HCT116 (cell line): Measurements from ENCODE around the gene HRH2. TPM values are rescaled to one million over a fixed set of nuclear protein-coding genes. Genes with fewer than 3 reads are reported as not detected.

Experiments
- ATAC-seq: fragments of 200-7000 bp; cut with Tn5 transposase; 2 replicates; pipeline ENCODE4 v1.9.1; 2020; ENCODE audit warnings: mild to moderate bottlenecking, moderate library complexity
- BruUV-seq: library from RNA; stranded (reverse); fragments of 400-500 nt; replicated peaks from 2 replicates; lab custom pipeline; 2021; lab: Mats Ljungman, UMichigan
- CTCF ChIA-PET: fragments of 300-600 bp; sonication (Branson Sonifier 250); formaldehyde crosslinking; loops from one replicate; lab custom pipeline; 2021; ENCODE audit warnings: antibody characterized with exemption; lab: Charles Lee
- POLR2A ChIA-PET: fragments of 300-600, 350-600 bp; sonication (Branson Sonifier 250); formaldehyde crosslinking; loops from one replicate; lab custom pipeline; 2021; ENCODE audit warnings: antibody characterized with exemption; lab: Charles Lee
- RAD21 ChIA-PET, 2 experiments: fragments of 300-600 bp; sonication (Branson Sonifier 250); formaldehyde crosslinking; loops; one replicate each; lab custom pipeline; 2023; ENCODE audit warnings: low total read pairs in 2 of 2; ENCODE audit not compliant: uncharacterized antibody in 2 of 2, unreplicated experiment in 2 of 2, low non-redundant PET in 1 of 2; lab: Charles Lee
- DNase-seq: peaks from one replicate; pipeline ENCODE4 v3.0.0-alpha.2; 2010; ENCODE audit warnings: low read depth, low spot score
- H2AFZ ChIP-seq: fragments of 200-600 bp; shearing (Covaris generic), sonication (generic); 2 replicates; pipeline ENCODE4 v1.6.1; 2017; ENCODE audit warnings: low read depth, mixed run types, mixed read lengths, antibody characterized with exemption, low read length; ENCODE audit not compliant: poor library complexity, severe bottlenecking
- H3K27ac ChIP-seq: 2 replicates; pipeline ENCODE4 v1.5.1; 2012; ENCODE audit warnings: low read depth, low read length
- H3K27me3 ChIP-seq: fragments of 200-600 bp; sonication (generic); 2 replicates; pipeline ENCODE4 v1.6.1; 2016; ENCODE audit warnings: mixed run types, low read length, mixed read lengths; ENCODE audit not compliant: insufficient read depth
- H3K36me3 ChIP-seq, 2 experiments: fragments of 200-500 bp in 1 of 2; fragments of 200-600 bp in 1 of 2; sonication (Bioruptor generic) in 1 of 2; sonication (generic) in 1 of 2; 2 replicates each; pipeline versions ENCODE4 v1.5.1 to v1.6.1; 2014 to 2016; ENCODE audit warnings: low read length in 2 of 2, inconsistent platforms in 1 of 2, mixed read lengths in 1 of 2, mixed run types in 1 of 2; ENCODE audit not compliant: insufficient read depth in 2 of 2, control insufficient read depth in 1 of 2
- H3K4me1 ChIP-seq, 2 experiments: fragments of 200-600 bp in 1 of 2; sonication (generic) in 1 of 2; 2 replicates each; pipeline versions ENCODE4 v1.5.1 to v1.6.1; 2012 to 2017; ENCODE audit warnings: low read length in 2 of 2, inconsistent platforms in 1 of 2, mild to moderate bottlenecking in 1 of 2, mixed read lengths in 1 of 2, mixed run types in 1 of 2, moderate library complexity in 1 of 2; ENCODE audit not compliant: insufficient read depth in 2 of 2, control insufficient read depth in 1 of 2
- H3K4me2 ChIP-seq: fragments of 200-600 bp; sonication (generic); 2 replicates; pipeline ENCODE4 v1.6.1; 2017; ENCODE audit warnings: mixed run types, low read length, mixed read lengths
- H3K4me3 ChIP-seq, 2 experiments: fragments of 200-600 bp in 1 of 2; sonication (generic) in 1 of 2; replicated peaks in 1 of 2; 2 replicates each; pipeline ENCODE4 v1.5.1; 2011 to 2016; ENCODE audit warnings: low read length in 2 of 2, control low read depth in 1 of 2, low read depth in 1 of 2, mild to moderate bottlenecking in 1 of 2, mixed read lengths in 1 of 2, mixed run types in 1 of 2
- H3K79me2 ChIP-seq: fragments of 200-600 bp; sonication (generic); 2 replicates; pipeline ENCODE4 v1.6.1; 2017; ENCODE audit warnings: mild to moderate bottlenecking, mixed run types, low read length, moderate library complexity, mixed read lengths; ENCODE audit not compliant: insufficient read depth
- H3K9ac ChIP-seq: fragments of 200-600 bp; sonication (generic); 2 replicates; pipeline ENCODE4 v1.6.1; 2016; ENCODE audit warnings: low read length, mixed read lengths
- H3K9me2 ChIP-seq: fragments of 200-600 bp; sonication (generic), shearing (Covaris generic); 2 replicates; pipeline ENCODE4 v1.6.1; 2017; ENCODE audit warnings: mixed run types, mild to moderate bottlenecking, moderate library complexity; ENCODE audit not compliant: insufficient read depth
- H3K9me3 ChIP-seq, 2 experiments: fragments of 200-500 bp in 1 of 2; fragments of 200-600 bp in 1 of 2; sonication (Bioruptor generic) in 1 of 2; sonication (generic) in 1 of 2; 2 replicates each; pipeline ENCODE4 v1.6.1; 2014 to 2017; ENCODE audit warnings: low read length in 2 of 2, mixed read lengths in 2 of 2, inconsistent platforms in 1 of 2, low read depth in 1 of 2, mild to moderate bottlenecking in 1 of 2, mixed run types in 1 of 2, moderate library complexity in 1 of 2; ENCODE audit not compliant: control insufficient read depth in 1 of 2, insufficient read depth in 1 of 2
- H4K20me1 ChIP-seq: fragments of 200-600 bp; sonication (generic), shearing (Covaris generic); 2 replicates; pipeline ENCODE4 v1.6.1; 2017; ENCODE audit warnings: mixed run types, mild to moderate bottlenecking, moderate library complexity; ENCODE audit not compliant: insufficient read depth
- CBX3 ChIP-seq: IDR thresholded peaks from 2 replicates; pipeline ENCODE4 v1.6.1; 2012; ENCODE audit warnings: low read depth
- CTCF ChIP-seq, 3 experiments: fragments of 200-600 bp in 1 of 3; sonication (generic) in 1 of 3; IDR thresholded peaks in 2 of 3; conservative IDR thresholded peaks in 1 of 3; 2 replicates each; pipeline ENCODE4 v1.5.1; 2012 to 2017; ENCODE audit warnings: low read depth in 2 of 3, low read length in 2 of 3, antibody characterized with exemption in 1 of 3, borderline replicate concordance in 1 of 3, control low read depth in 1 of 3, mild to moderate bottlenecking in 1 of 3, mixed read lengths in 1 of 3, mixed run types in 1 of 3, moderate library complexity in 1 of 3; ENCODE audit not compliant: insufficient read depth in 1 of 3
- EGR1 ChIP-seq: IDR thresholded peaks from 2 replicates; pipeline ENCODE4 v1.6.1; 2012; ENCODE audit warnings: low read depth
- EZH2 ChIP-seq: fragments of 200-600 bp; sonication (generic); IDR thresholded peaks from 2 replicates; pipeline ENCODE4 v1.6.1; 2017; ENCODE audit warnings: antibody characterized with exemption, mixed run types
- EZH2phosphoT487 ChIP-seq: fragments of 200-600 bp; IDR thresholded peaks from 2 replicates; pipeline ENCODE4 v1.6.1; 2018; ENCODE audit warnings: antibody characterized with exemption, borderline replicate concordance
- MAX ChIP-seq: IDR thresholded peaks from 2 replicates; pipeline ENCODE4 v1.6.1; 2012
- POLR2AphosphoS5 ChIP-seq: IDR thresholded peaks from 2 replicates; pipeline ENCODE4 v1.6.1; 2011; ENCODE audit warnings: mild to moderate bottlenecking, low read depth, low read length, moderate library complexity
- RAD21 ChIP-seq: IDR thresholded peaks from 2 replicates; pipeline ENCODE4 v1.6.1; 2012; ENCODE audit warnings: low read depth, mild to moderate bottlenecking
- SIN3A ChIP-seq: IDR thresholded peaks from 2 replicates; pipeline ENCODE4 v1.6.1; 2012; ENCODE audit warnings: low read depth
- SP1 ChIP-seq: IDR thresholded peaks from 2 replicates; pipeline ENCODE4 v1.6.1; 2012; ENCODE audit warnings: low read depth
- TCF7L2 ChIP-seq: IDR thresholded peaks from 2 replicates; pipeline ENCODE4 v1.7.0; 2011; ENCODE audit warnings: borderline replicate concordance, inconsistent platforms; ENCODE audit not compliant: insufficient read depth, insufficient read length; ENCODE audit errors: extremely low read depth
- YY1 ChIP-seq: IDR thresholded peaks from 2 replicates; pipeline ENCODE4 v1.6.1; 2011; ENCODE audit warnings: low read length, low read depth, moderate library complexity, mild to moderate bottlenecking; ENCODE audit not compliant: insufficient replicate concordance; ENCODE audit errors: extremely low read depth
- intact Hi-C: fragments of 100-400 bp; cut with micrococcal nuclease; formaldehyde crosslinking; loops from 2 replicates; pipeline ENCODE4 v1.10.0; 2022
- total RNA-seq: library from RNA; stranded (reverse); gene quantifications from one replicate; pipeline ENCODE4 v1.2.1, GENCODE V29; 2021; ENCODE audit not compliant: unreplicated experiment

HRH2 gene
- total RNA-seq, 1 experiment from 2014 or later: 0.12 TPM

GRCh38 chr5:175694371-175695160 lies 36.7 kb downstream of the HRH2 start (continued):
- TF ChIP-seq EGR1: no peak
- TF ChIP-seq YY1: no peak
- no peak for TF ChIP-seq RAD21

GRCh38 chr5:175695161-175696126 lies 37.6 kb downstream of the HRH2 start:
- no peaks in the 10 kb centered on the region for H3K27me3 ChIP-seq
- peaks cover 3 to 14% of the 10 kb centered on the region in 2 experiments; a peak in 3 of 4 replicates for H3K4me1 ChIP-seq
- ChIA-PET RAD21 (no interaction called here), POLR2A (no interaction called here), CTCF (interaction anchor here (1.4 to 3.7 kb wide), 2 partner anchors 11 to 160 kb away, joined by 3 to 20 read pairs; no protein-coding TSS in a partner anchor)
- no TSS peak for BruUV-seq
- intact Hi-C loops: loop anchor here (1.0 kb wide), 1 partner anchor 161 kb away; no protein-coding TSS in a partner anchor
- no peaks in the 10 kb centered on the region for H3K79me2 ChIP-seq
- DNase-seq (no peak), ATAC-seq (no peak)
- no peak overlapping the region for H2AFZ ChIP-seq
- H3K27ac ChIP-seq: no peak overlapping the region; the same call in 1 of the 2 replicates
- no peaks in the 10 kb centered on the region for H3K9me3 ChIP-seq
- H3K4me3 ChIP-seq: peak overlapping the region; percentile 42 to 66
- H3K36me3 ChIP-seq: no peaks in the 10 kb centered on the region
- no peaks in the 10 kb centered on the region for H4K20me1 ChIP-seq
- H3K9ac ChIP-seq: peak overlapping the region; percentile 66
- H3K9me2 ChIP-seq: no peaks in the 10 kb centered on the region
- H3K4me2 ChIP-seq: peak overlapping the region; percentile 89
- TF ChIP-seq EZH2 (no peak), CTCF (IDR thresholded peaks at IDR 0.05 in 2 of 3, conservative IDR thresholded peaks at IDR 0.05 in 1 of 3; ENCODE audit: borderline replicate concordance in 1 of 3, insufficient read depth in 1 of 3, low read depth in 2 of 3, low read length in 2 of 3) (no peak), SP1 (no peak), CBX3 (no peak), YY1 (no peak), EZH2phosphoT487 (no peak), SIN3A (no peak), MAX (no peak), POLR2AphosphoS5 (no peak), TCF7L2 (no peak), EGR1 (no peak)
